Gastrocnemius medialis (tissue), 4 donors: ENCODE results near the gene ACOD1.

Experiments used
- CTCF ChIP-seq, 5 experiments: fragments of 450-650 bp in 3 of 5; fragments of 200-600 bp in 2 of 5; sonication (generic) in 2 of 5; IDR thresholded peaks in 4 of 5; conservative IDR thresholded peaks in 1 of 5; 1 replicate in 4 of 5; 2 replicates in 1 of 5; pipeline ENCODE4 v1.5.1; 2016 to 2019; ENCODE audit warnings: antibody characterized with exemption in 5 of 5, mild to moderate bottlenecking in 3 of 5, moderate library complexity in 3 of 5
- POLR2A ChIP-seq, 2 donors: fragments of 450-650 bp; IDR thresholded peaks; one replicate each; pipeline ENCODE4 v1.6.1; 2017; ENCODE audit warnings: antibody characterized with exemption in 2 of 2, mild to moderate bottlenecking in 2 of 2, moderate library complexity in 2 of 2

- TF ChIP-seq POLR2A (IDR thresholded peaks at IDR 0.05) (no peak), CTCF (IDR thresholded peaks at IDR 0.05 in 4 of 5, conservative IDR thresholded peaks at IDR 0.05 in 1 of 5) (no peak)
Measured at GRCh38 chr13:76917095-76917494, 31.2 kb upstream of the ACOD1 start.
